ENCODE results near the gene SERPINC1. TPM values are rescaled to one million over a fixed set of nuclear protein-coding genes. Genes with fewer than 3 reads are reported as not detected.
"Not testable (repeated sequence)": the region's sequence is repeated elsewhere in the genome, so short reads cannot be mapped to it uniquely, and the experiment has no call there.

Gene SERPINC1
- total RNA-seq, 1 experiment from 2014 or later: 0.57 TPM

GRCh38 chr1:173861731-173862145 lies 55.4 kb downstream of the SERPINC1 start (continued):
- TF ChIP-seq ZSCAN18 (CRISPR knock-in tag; IDR thresholded peaks at IDR 0.05) (0 out of 2 replicates have a peak, but pooled peaks have one; percentile 1), RORB (CRISPR knock-in tag; IDR thresholded peaks at IDR 0.05) (no peak), ZNF232 (CRISPR knock-in tag; IDR thresholded peaks at IDR 0.05) (no peak), ZNF532 (CRISPR knock-in tag; IDR thresholded peaks at IDR 0.05; ENCODE audit: borderline replicate concordance) (peak; percentile 91), PREB (CRISPR knock-in tag; IDR thresholded peaks at IDR 0.05; ENCODE audit: borderline replicate concordance) (no peak; the same call in 1 of the 2 replicates), ZNF416 (CRISPR knock-in tag; IDR thresholded peaks at IDR 0.05) (peak; percentile 97)

GRCh38 chr1:173860065-173860464 lies 57.1 kb downstream of the SERPINC1 start:
- Mint-ChIP-seq H3K9me3 (no peaks in the 10 kb centered on the region), H3K27ac (peak overlapping the region; percentile 21; the same call in 1 of the 2 replicates), H3K4me3 (no peak overlapping the region), H3K27me3 (ENCODE audit: low read depth) (no peaks in the 10 kb centered on the region), H3K4me1 (peaks cover 25% of the 10 kb centered on the region), H3K36me3 (peaks cover 54% of the 10 kb centered on the region)
- ChIA-PET POLR2A (interaction anchor here (0.7 to 1.6 kb wide), 2 partner anchors 9 to 72 kb away, joined by 4 to 7 read pairs; partner anchors contain the start of gene ZBTB37), CTCF (no interaction called here)
- DNase-seq (ENCODE audit: low spot score) (no peak), ATAC-seq (no peak)
- peak; percentile 13; the same call in 1 of the 2 replicates for TF ChIP-seq ERG (CRISPR knock-in tag; IDR thresholded peaks at IDR 0.05)
- peak; percentile 8; the same call in 1 of the 2 replicates for TF ChIP-seq ZNF425 (CRISPR knock-in tag; conservative IDR thresholded peaks at IDR 0.05)
- no peak for TF ChIP-seq ZNF263 (CRISPR knock-in tag; IDR thresholded peaks at IDR 0.05; ENCODE audit: low read depth)
- peak; percentile 90 for TF ChIP-seq ZNF671 (CRISPR knock-in tag; IDR thresholded peaks at IDR 0.05)

GRCh38 chr1:173859547-173859946 lies 57.6 kb downstream of the SERPINC1 start:
- H3K4me3 Mint-ChIP-seq; CTCF ChIA-PET; H3K9me3 Mint-ChIP-seq; H3K27me3 Mint-ChIP-seq (ENCODE audit: low read depth); H3K27ac Mint-ChIP-seq; DNase-seq (ENCODE audit: low spot score); ATAC-seq: not testable (repeated sequence)
- TF ChIP-seq ERG (CRISPR knock-in tag; IDR thresholded peaks at IDR 0.05) (peak; percentile 61; the same call in 1 of the 2 replicates), HMGA2 (CRISPR knock-in tag; IDR thresholded peaks at IDR 0.05) (peak; percentile 54; the same call in 1 of the 2 replicates), ZNF425 (CRISPR knock-in tag; conservative IDR thresholded peaks at IDR 0.05) (peak; percentile 82; the same call in 1 of the 2 replicates), PRRX2 (CRISPR knock-in tag; IDR thresholded peaks at IDR 0.05) (peak; percentile 93), AR (CRISPR knock-in tag; IDR thresholded peaks at IDR 0.05) (peak; percentile 97), ZNF671 (CRISPR knock-in tag; IDR thresholded peaks at IDR 0.05) (peak; percentile 91; the same call in 1 of the 2 replicates), NFATC4 (CRISPR knock-in tag; IDR thresholded peaks at IDR 0.05) (peak; percentile 79)
- POLR2A ChIA-PET: interaction anchor here (1.6 kb wide), 1 partner anchor 9 kb away, joined by 7 read pairs; the partner anchor contains the start of gene ZBTB37
- H3K4me1 Mint-ChIP-seq: peaks cover 21% of the 10 kb centered on the region
- H3K36me3 Mint-ChIP-seq: peaks cover 52% of the 10 kb centered on the region
